Uterus (tissue), 4 donors: ENCODE results near the gene CCNL1. TPM values are rescaled to one million over a fixed set of nuclear protein-coding genes. Genes with fewer than 3 reads are reported as not detected.

Experiments used
- DNase-seq, 2 donors: peaks; one replicate each; pipeline ENCODE4 v3.0.0-alpha.2; 2019 to 2020
- H3K27ac ChIP-seq, 2 donors: fragments of 200-600 bp; sonication (generic); 1 replicate in 1 of 2; 2 replicates in 1 of 2; pipeline ENCODE4 v1.5.1; 2016 to 2018
- H3K27me3 ChIP-seq, 2 donors: fragments of 200-600 bp; sonication (generic); one replicate each; pipeline ENCODE4 v1.5.1; 2018 to 2019; ENCODE audit warnings: control low read depth in 1 of 2
- H3K36me3 ChIP-seq, 2 donors: fragments of 200-600 bp; sonication (generic); one replicate each; pipeline ENCODE4 v1.5.1; 2019; ENCODE audit warnings: control low read depth in 1 of 2
- H3K4me1 ChIP-seq, 2 donors: fragments of 200-600 bp; sonication (generic); one replicate each; pipeline ENCODE4 v1.5.1; 2018 to 2019; ENCODE audit warnings: control low read depth in 1 of 2
- H3K4me3 ChIP-seq, 2 donors: fragments of 200-600 bp; sonication (generic); 1 replicate in 1 of 2; 2 replicates in 1 of 2; pipeline ENCODE4 v1.5.1; 2018 to 2019; ENCODE audit warnings: mild to moderate bottlenecking in 1 of 2
- H3K9me3 ChIP-seq, 2 donors: fragments of 200-600 bp; sonication (generic); one replicate each; pipeline ENCODE4 v1.5.1; 2019; ENCODE audit warnings: control low read depth in 1 of 2
- CTCF ChIP-seq, 4 experiments: fragments of 200-600 bp in 2 of 4; fragments of 450-650 bp in 2 of 4; sonication (generic) in 2 of 4; IDR thresholded peaks; one replicate each; pipeline ENCODE4 v1.5.1; 2016 to 2019; ENCODE audit warnings: antibody characterized with exemption in 4 of 4, mild to moderate bottlenecking in 2 of 4, moderate library complexity in 1 of 4
- POLR2A ChIP-seq, 2 donors: fragments of 450-650 bp; IDR thresholded peaks; one replicate each; pipeline ENCODE4 v1.6.1; 2016; ENCODE audit warnings: antibody characterized with exemption in 2 of 2, mild to moderate bottlenecking in 1 of 2, moderate library complexity in 1 of 2
- intact Hi-C: fragments of 100-400 bp; cut with DNase I; formaldehyde crosslinking; loops from one replicate; pipeline ENCODE4 v1.15.1; 2023; ENCODE audit warnings: low total_unique reads
- total RNA-seq, 4 donors: library from RNA; depleted of rRNA in 3 of 4; stranded (reverse); fragments of >200 nt in 3 of 4; gene quantifications; one replicate each; pipeline versions ENCODE4 v1.1.0 to v1.2.4, GENCODE V29; 2014 to 2023
- donor health status: DM: yes; HTN: yes; CAD: no.

The CCNL1 gene
- total RNA-seq, 4 donors from 2014 or later = 100 to 252 (median 155) TPM

GRCh38 chr3:157155591-157155990 is 4.4 kb downstream of the CCNL1 start:
- Histone ChIP-seq H3K9me3 (no peaks in the 10 kb centered on the region), H3K4me3 (no peak overlapping the region), H3K27me3 (peaks cover 0 to 4% of the 10 kb centered on the region in 2 donors), H3K27ac (no peak overlapping the region), H3K4me1 (peaks cover 0 to 34% of the 10 kb centered on the region in 2 donors), H3K36me3 (no peaks in the 10 kb centered on the region)
- TF ChIP-seq POLR2A (IDR thresholded peaks at IDR 0.05) (no peak), CTCF (IDR thresholded peaks at IDR 0.05) (no peak)
- DNase-seq = no peak
- intact Hi-C loops = no loop called here

GRCh38 chr3:157154563-157155330 is 5.2 kb downstream of the CCNL1 start:
- DNase-seq = no peak
- no peak overlapping the region for H3K27ac ChIP-seq
- no peak for TF ChIP-seq CTCF (IDR thresholded peaks at IDR 0.05)
- TF ChIP-seq POLR2A (IDR thresholded peaks at IDR 0.05) = no peak
- intact Hi-C loops = no loop called here
- H3K9me3 ChIP-seq = no peaks in the 10 kb centered on the region
- no peaks in the 10 kb centered on the region for H3K27me3 ChIP-seq
- no peaks in the 10 kb centered on the region for H3K36me3 ChIP-seq
- peaks cover 0 to 34% of the 10 kb centered on the region in 2 donors for H3K4me1 ChIP-seq
- no peak overlapping the region for H3K4me3 ChIP-seq

GRCh38 chr3:157152930-157153329 is 7.0 kb downstream of the CCNL1 start:
- Histone ChIP-seq H3K27ac (no peak overlapping the region), H3K9me3 (no peaks in the 10 kb centered on the region), H3K36me3 (peaks cover 0 to 4% of the 10 kb centered on the region in 2 donors), H3K27me3 (no peaks in the 10 kb centered on the region), H3K4me3 (no peak overlapping the region), H3K4me1 (peaks cover 0 to 29% of the 10 kb centered on the region in 2 donors)
- DNase-seq = no peak
- TF ChIP-seq CTCF (IDR thresholded peaks at IDR 0.05) (no peak), POLR2A (IDR thresholded peaks at IDR 0.05) (no peak)
- intact Hi-C loops = no loop called here

GRCh38 chr3:157152438-157152837 is 7.5 kb downstream of the CCNL1 start:
- DNase-seq = no peak
- Histone ChIP-seq H3K27me3 (no peaks in the 10 kb centered on the region), H3K27ac (no peak overlapping the region), H3K9me3 (no peaks in the 10 kb centered on the region), H3K4me1 (peaks cover 0 to 24% of the 10 kb centered on the region in 2 donors), H3K4me3 (no peak overlapping the region), H3K36me3 (peaks cover 0 to 4% of the 10 kb centered on the region in 2 donors)
- intact Hi-C loops = no loop called here
- TF ChIP-seq CTCF (IDR thresholded peaks at IDR 0.05) (no peak), POLR2A (IDR thresholded peaks at IDR 0.05) (no peak)

- peaks cover 0 to 17% of the 10 kb centered on the region in 2 donors for H3K4me1 ChIP-seq
- no peaks in the 10 kb centered on the region for H3K9me3 ChIP-seq
- no peaks in the 10 kb centered on the region for H3K27me3 ChIP-seq
- intact Hi-C loops = no loop called here
- no peak overlapping the region for H3K27ac ChIP-seq
- peaks cover 0 to 4% of the 10 kb centered on the region in 2 donors for H3K36me3 ChIP-seq
- no peak for DNase-seq
- no peak overlapping the region for H3K4me3 ChIP-seq
- TF ChIP-seq CTCF (IDR thresholded peaks at IDR 0.05) = no peak
- TF ChIP-seq POLR2A (IDR thresholded peaks at IDR 0.05) = no peak
These were observed 8.3 kb downstream of the CCNL1 start for GRCh38 chr3:157151627-157152026.
